Glomerular visceral epithelial cell (primary cell): ENCODE data around the gene PSMA2.

Source experiments
- DNase-seq: peaks from one replicate; pipeline ENCODE4 v3.0.0-alpha.2; 2016; ENCODE audit errors: extremely low spot score

PSMA2 gene

GRCh38 chr7:42931834-42932651 is at the start of gene PSMA2, which contains the start of gene MRPL32:
PSMA2 (minus strand) TSS chr7:42932174; CDS start chr7:42932158, 16 bp downstream.
MRPL32 (plus strand) TSS chr7:42932376; CDS start chr7:42932387, 11 bp downstream.
- DNase-seq, result peak; percentile 96

DNA sequence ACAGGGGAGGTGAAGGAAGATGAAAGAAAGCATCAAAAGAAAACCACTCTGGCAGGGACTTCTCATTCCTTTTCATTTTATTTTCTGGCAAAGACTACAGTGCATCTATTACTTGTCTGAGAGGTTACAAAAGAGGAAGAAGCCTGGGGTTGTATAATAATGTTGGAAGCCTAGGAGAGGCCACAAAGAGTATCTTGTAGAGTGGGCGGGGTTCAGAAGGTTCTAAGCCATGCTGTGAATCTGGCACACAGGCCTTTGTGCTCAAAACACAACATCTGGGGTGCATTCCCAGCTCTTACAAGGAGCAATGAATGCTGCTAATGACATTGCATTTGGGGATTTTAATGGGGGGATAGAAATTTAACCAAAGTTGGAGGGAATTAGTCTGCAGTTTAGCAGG is 49.6 kb upstream of the PSMA2 start:
- DNase-seq, result no peak

GRCh38 chr7:42980514-42980913 is 48.5 kb upstream of the PSMA2 start:
- DNase-seq, result no peak

- no peak for DNase-seq
Observed at GRCh38 chr7:42980084-42980483, 48.1 kb upstream of the PSMA2 start.

GRCh38 chr7:42978496-42978895 is 46.5 kb upstream of the PSMA2 start:
- no peak for DNase-seq

DNA sequence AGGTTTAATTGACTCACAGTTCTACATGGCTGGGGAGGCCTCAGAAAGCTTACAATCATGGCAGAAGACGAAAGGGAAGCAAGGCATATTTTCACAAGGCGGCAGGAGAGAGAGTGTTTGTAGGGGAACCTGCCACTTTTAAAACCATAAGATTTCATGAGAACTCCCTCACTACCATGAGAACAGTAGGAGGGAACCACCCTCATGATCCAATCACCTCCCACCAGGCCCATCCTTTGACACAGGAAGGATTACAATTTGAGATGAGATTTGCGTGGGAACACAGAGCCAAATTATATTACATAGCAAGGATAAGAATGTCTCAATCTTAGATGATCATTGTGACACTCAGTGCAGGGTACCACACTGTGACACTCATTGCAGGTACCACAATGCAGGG is 44.4 kb upstream of the PSMA2 start:
- DNase-seq, result no peak

- peak; percentile 1 for DNase-seq
Observed at GRCh38 chr7:42972699-42973500, 40.9 kb upstream of the PSMA2 start.

DNA sequence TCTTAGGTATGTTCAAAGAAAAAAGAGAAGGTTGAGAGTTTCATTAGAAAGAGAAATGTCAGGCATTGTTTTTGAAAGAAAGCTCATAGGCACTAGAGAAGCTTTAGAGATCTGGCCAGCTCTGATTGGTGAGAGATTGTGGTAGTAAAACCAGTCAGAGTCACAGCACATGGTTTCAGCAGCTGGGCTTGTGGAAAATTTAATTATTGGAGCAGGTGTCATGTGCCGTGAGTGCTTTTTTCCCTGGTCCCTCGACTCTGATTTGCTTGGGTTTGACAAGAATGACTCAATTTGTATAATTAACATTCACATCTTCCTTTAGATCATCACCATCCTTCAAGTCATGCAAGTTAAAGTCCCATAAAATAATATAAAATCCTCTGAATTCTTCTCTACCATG is 35.4 kb upstream of the PSMA2 start:
- no peak for DNase-seq

GRCh38 chr7:42964849-42965805 is 33.2 kb upstream of the PSMA2 start:
- DNase-seq, result no peak

DNA sequence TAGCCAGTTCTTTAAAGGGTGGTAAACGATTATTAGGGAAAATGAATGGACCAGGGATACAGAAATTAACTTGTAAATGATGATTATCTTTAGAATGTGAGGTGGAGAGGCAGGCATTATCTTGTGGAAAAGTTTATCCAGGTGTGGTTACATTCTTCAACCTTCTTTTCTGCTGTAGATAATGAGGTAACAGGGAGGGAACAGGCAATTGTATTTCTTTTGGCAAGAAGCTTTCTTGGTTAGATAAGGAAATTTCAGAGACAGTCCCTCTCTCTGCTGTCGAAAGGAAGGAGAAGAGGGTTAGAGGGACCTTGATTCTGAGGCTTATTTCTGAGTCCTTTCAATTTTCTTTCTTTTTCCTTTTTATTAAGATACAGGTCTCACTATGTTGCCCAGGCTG is 32.3 kb upstream of the PSMA2 start:
- DNase-seq, result no peak

- no peak for DNase-seq
Observed at GRCh38 chr7:42961170-42961569, 29.2 kb upstream of the PSMA2 start.

DNA sequence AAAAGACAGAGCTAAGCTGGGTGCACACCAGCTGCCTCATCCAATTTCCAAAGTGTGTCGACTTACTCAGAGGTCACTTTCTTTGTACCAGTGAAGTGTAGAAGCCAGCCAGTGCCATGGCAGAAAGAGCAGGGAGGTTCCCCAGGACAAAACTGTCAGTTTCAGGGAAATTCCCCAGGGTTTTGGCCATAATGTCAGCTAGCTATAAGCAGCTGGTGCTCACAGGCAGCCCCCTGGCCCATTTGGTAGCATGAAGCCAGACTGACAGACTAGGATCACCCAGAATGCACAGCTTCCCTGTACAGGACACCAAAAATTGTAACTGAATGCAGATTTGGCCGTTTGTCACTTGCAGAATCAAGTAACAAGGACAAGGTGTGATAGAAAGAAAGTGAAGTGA is 28.8 kb upstream of the PSMA2 start:
- no peak for DNase-seq

GRCh38 chr7:42959549-42959948 is 27.6 kb upstream of the PSMA2 start:
- no peak for DNase-seq

GRCh38 chr7:42956062-42956461 is 24.1 kb upstream of the PSMA2 start:
- DNase-seq, result no peak

GRCh38 chr7:42953994-42954393 is 22.0 kb upstream of the PSMA2 start:
- no peak for DNase-seq

- no peak for DNase-seq
Observed at GRCh38 chr7:42952328-42952727, 20.4 kb upstream of the PSMA2 start.

- DNase-seq, result no peak
Observed at GRCh38 chr7:42950417-42950816, 18.4 kb upstream of the PSMA2 start.

- no peak for DNase-seq
Observed at GRCh38 chr7:42947521-42947920, 15.5 kb upstream of the PSMA2 start.

- no peak for DNase-seq
Observed at GRCh38 chr7:42946627-42946950, 14.6 kb upstream of the PSMA2 start.

DNA sequence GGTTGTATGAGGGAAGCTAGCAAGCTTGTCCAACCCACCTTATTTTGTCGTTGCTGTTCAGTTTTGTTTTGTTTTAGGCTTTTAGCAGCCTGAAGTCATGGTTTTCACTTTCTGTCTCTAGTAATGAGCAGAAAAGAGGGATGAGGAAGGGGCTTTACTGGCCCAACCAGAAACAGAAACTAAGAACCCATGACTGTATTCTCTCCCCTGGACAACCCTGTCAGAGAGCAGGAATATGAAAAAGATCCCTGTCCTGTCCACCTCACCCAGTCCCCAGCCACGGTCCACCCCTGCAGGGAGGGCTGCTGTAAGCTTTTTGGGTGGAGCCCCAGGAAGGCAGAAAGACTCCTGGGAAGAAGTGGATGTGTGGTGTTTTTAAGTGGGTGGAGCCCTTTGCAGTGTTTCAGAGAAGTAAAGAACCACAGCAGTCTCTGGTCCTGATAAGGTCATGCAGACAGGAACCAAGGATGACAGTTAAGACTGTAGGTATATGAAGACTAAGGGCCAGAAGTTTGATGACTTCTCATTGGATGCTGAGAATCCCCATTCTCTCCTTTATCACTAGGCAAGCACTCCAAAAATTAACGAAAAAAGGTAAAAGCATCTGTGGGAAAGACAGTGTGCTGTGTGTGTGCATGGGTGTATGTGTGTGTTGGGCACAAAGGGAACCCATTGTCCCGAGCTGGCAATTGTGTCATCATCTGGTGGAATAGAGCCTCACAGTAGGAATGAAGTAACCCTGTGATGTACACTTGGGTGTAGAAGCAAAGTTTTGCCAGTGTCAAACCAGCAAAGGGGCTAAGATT is 14.1 kb upstream of the PSMA2 start:
- DNase-seq, result no peak
